Sigmoid colon (tissue), 7 donors: Measurements from ENCODE around the gene NFATC1. TPM values are rescaled to one million over a fixed set of nuclear protein-coding genes. Genes with fewer than 3 reads are reported as not detected.
"Not testable (repeated sequence)": the region's sequence is repeated elsewhere in the genome, so short reads cannot be mapped to it uniquely, and the experiment has no call there.

ENCODE experiments used
- DNase-seq: peaks from one replicate; pipeline ENCODE4 v3.0.0-alpha.2; 2019
- H3K27ac ChIP-seq, 4 donors: fragments of 200-600 bp; sonication (generic); one replicate each; pipeline ENCODE4 v1.5.1; 2016 to 2019; ENCODE audit warnings: mild to moderate bottlenecking in 1 of 4
- H3K27me3 ChIP-seq, 3 donors: fragments of 200-600 bp; sonication (generic); one replicate each; pipeline ENCODE4 v1.5.1; 2019; ENCODE audit warnings: mild to moderate bottlenecking in 1 of 3
- H3K36me3 ChIP-seq, 4 donors: fragments of 200-600 bp; sonication (generic); one replicate each; pipeline ENCODE4 v1.5.1; 2016 to 2019
- H3K4me1 ChIP-seq, 4 donors: fragments of 200-600 bp; sonication (generic); one replicate each; pipeline ENCODE4 v1.5.1; 2017 to 2019
- H3K4me3 ChIP-seq, 4 donors: fragments of 200-600 bp; sonication (generic); one replicate each; pipeline ENCODE4 v1.5.1; 2017 to 2019; ENCODE audit warnings: mild to moderate bottlenecking in 2 of 4, moderate library complexity in 1 of 4
- H3K9me3 ChIP-seq, 4 donors: fragments of 200-600 bp in 3 of 4; sonication (generic) in 3 of 4; one replicate each; pipeline versions ENCODE4 v1.5.1 to v1.6.1; 2013 to 2019
- EP300 ChIP-seq, 4 donors: sonication (generic); formaldehyde crosslinking; IDR thresholded peaks; one replicate each; pipeline ENCODE4 v1.6.1; 2017; ENCODE audit warnings: antibody characterized with exemption in 4 of 4
- POLR2A ChIP-seq, 2 donors: fragments of 450-650 bp; IDR thresholded peaks; one replicate each; pipeline ENCODE4 v1.6.1; 2016; ENCODE audit warnings: antibody characterized with exemption in 2 of 2, mild to moderate bottlenecking in 2 of 2, moderate library complexity in 2 of 2
- POLR2AphosphoS5 ChIP-seq, 4 donors: sonication (generic); formaldehyde crosslinking; IDR thresholded peaks; one replicate each; pipeline ENCODE4 v1.6.1; 2017; ENCODE audit warnings: antibody characterized with exemption in 4 of 4
- WGBS, 2 donors: extraction: QIAGEN DNeasy Blood & Tissue Kit; methylation state at CpG; one replicate each; pipeline ENCODE4 v1.1.7; 2013; 5-methylcytosine and 5-hydroxymethylcytosine counted together
- intact Hi-C: fragments of 100-400 bp; cut with DNase I; formaldehyde crosslinking; loops from one replicate; pipeline ENCODE4 v1.15.1; 2023
- polyA plus RNA-seq, 3 donors: library from polyadenylated mRNA; stranded (reverse); fragments of 200-250 nt; gene quantifications; one replicate each; pipeline ENCODE4 v1.2.3, GENCODE V29; 2013
- total RNA-seq, 4 donors: library from RNA; depleted of rRNA; stranded (reverse); fragments of >200 nt; gene quantifications; one replicate each; pipeline ENCODE4 v1.1.0, GENCODE V29; 2016
- TF ChIP-seq, protein P1 (sequence below), 4 experiments: fragments of 450-650 bp in 3 of 4; fragments of 200-600 bp in 1 of 4; IDR thresholded peaks; one replicate each; pipeline ENCODE4 v1.5.1; 2016 to 2019; ENCODE audit warnings: antibody characterized with exemption in 4 of 4, mild to moderate bottlenecking in 3 of 4, moderate library complexity in 2 of 4
- donor health status: healthy with polysubstance abuse.
- donor health status: Bipolar disorder and iron deficiency.
- donor health status: healthy.

The NFATC1 gene
- total and polyA plus RNA-seq, 7 donors, result 1.6 to 13.8 (median 10.7) TPM

DNA sequence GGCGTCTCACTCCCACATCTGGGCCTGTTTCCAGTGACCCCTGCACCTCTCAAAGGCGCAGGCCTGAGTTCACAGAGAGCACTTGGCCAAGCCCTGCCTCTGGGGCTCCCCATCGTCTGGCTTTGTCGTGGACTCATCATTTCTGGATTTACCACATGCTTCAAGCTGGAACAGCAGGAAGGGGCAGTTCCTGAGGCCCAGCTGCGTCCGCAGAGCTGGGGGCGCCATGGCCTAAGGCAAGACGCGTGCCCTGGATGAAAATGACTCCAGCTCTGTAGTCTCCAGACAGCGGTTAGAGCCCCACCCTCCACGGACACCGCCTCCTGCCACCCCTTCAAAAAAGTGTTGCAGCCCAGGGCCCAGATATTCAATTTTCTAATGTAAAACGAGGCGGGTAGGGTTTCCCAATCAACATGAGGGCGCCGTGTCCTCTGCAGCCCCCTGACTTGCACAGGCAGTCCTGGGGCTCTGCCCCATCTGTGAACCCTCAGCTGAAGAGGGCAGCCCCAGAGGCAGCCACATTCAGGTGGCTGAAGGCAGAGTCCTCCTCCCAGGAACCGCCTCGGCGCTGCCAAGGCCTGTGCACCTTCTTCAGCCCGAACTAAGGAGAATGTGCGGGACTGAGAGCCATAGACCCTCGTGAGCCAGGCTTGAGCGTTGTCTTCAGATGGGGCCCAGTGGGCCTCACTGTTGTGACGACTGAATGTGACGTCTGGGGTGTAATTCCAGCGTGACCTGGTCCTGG lies 85.5 kb downstream of the NFATC1 start:
- Histone ChIP-seq H3K27me3 (no peaks in the 10 kb centered on the region), H3K27ac (no peak overlapping the region), H3K4me3 (no peak overlapping the region), H3K4me1 (peaks cover 0 to 24% (median 21%) of the 10 kb centered on the region in 4 donors), H3K9me3 (no peaks in the 10 kb centered on the region), H3K36me3 (peaks cover 0 to 16% (median 0%) of the 10 kb centered on the region in 4 donors)
- intact Hi-C loops, result no loop called here
- TF ChIP-seq POLR2A (IDR thresholded peaks at IDR 0.05) (no peak), EP300 (IDR thresholded peaks at IDR 0.05) (no peak), POLR2AphosphoS5 (IDR thresholded peaks at IDR 0.05) (no peak)
- TF ChIP-seq, protein P1, sequence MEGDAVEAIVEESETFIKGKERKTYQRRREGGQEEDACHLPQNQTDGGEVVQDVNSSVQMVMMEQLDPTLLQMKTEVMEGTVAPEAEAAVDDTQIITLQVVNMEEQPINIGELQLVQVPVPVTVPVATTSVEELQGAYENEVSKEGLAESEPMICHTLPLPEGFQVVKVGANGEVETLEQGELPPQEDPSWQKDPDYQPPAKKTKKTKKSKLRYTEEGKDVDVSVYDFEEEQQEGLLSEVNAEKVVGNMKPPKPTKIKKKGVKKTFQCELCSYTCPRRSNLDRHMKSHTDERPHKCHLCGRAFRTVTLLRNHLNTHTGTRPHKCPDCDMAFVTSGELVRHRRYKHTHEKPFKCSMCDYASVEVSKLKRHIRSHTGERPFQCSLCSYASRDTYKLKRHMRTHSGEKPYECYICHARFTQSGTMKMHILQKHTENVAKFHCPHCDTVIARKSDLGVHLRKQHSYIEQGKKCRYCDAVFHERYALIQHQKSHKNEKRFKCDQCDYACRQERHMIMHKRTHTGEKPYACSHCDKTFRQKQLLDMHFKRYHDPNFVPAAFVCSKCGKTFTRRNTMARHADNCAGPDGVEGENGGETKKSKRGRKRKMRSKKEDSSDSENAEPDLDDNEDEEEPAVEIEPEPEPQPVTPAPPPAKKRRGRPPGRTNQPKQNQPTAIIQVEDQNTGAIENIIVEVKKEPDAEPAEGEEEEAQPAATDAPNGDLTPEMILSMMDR (IDR thresholded peaks at IDR 0.05), result no peak
- 90% methylated on average over 26 of the region's 26 CpGs for WGBS, 2 donors
- DNase-seq, result peak; percentile 56

DNA sequence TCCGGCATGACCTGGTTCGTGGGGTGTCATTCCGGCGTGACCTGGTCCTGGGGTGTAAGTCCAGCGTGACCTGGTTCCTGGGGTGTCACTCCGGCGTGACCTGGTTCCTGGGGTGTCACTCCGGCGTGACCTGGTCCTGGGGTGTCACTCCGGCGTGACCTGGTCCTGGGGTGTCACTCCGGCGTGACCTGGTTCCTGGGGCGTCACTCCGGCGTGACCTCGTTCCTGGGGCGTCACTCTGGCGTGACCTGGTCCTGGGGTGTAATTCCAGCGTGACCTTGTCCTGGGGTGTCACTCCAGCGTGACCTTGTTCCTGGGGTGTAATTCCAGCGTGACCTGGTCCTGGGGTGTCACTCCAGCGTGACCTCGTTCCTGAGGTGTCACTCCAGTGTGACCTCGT lies 87.7 kb downstream of the NFATC1 start:
- H3K4me1 ChIP-seq, result peaks cover 0 to 27% (median 25%) of the 10 kb centered on the region in 4 donors
- H3K9me3 ChIP-seq, H3K4me3 ChIP-seq, H3K27ac ChIP-seq, H3K27me3 ChIP-seq: not testable (repeated sequence)
- 90 to 94% methylated on average over 25 of the region's 25 CpGs for WGBS, 2 donors
- H3K36me3 ChIP-seq, result peaks cover 9 to 30% (median 14%) of the 10 kb centered on the region in 4 donors
- intact Hi-C loops, result loop anchor here (2.0 kb wide), 1 partner anchor 65 kb away; no protein-coding TSS in a partner anchor
- peak; percentile 35 for DNase-seq

DNA sequence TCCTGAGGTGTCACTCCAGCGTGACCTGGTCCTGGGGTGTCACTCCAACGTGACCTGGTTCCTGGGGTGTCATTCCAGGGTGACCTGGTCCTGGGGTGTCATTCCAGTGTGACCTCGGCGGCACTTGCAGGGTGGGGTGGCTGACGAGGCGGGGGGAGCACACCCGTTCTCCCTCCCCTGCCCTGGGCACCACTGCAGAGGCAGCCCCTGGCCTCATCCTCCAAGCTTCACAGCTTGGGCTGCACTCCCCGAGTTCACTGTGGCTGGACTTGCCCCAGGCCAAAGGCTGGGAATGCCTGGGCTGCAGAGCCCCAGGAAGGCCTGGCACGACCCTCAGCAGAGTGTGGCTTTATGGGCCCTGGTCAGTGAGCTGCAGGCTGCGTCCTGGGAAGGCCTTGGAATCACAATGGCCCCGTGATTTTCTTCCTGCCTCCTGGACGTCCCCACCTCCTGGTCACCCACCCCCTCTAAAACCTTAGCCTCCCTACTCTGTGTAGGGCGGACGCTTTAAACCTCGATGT lies 88.3 kb downstream of the NFATC1 start:
- intact Hi-C loops, result loop anchor here (2.0 kb wide), 1 partner anchor 65 kb away; no protein-coding TSS in a partner anchor
- no peak for TF ChIP-seq EP300 (IDR thresholded peaks at IDR 0.05)
- peak; percentile 56 for DNase-seq
- 81 to 88% methylated on average over 15 of the region's 15 CpGs for WGBS, 2 donors
- no peaks in the 10 kb centered on the region for H3K9me3 ChIP-seq
- H3K4me1 ChIP-seq, result peaks cover 0 to 27% (median 25%) of the 10 kb centered on the region in 4 donors
- no peak overlapping the region for H3K4me3 ChIP-seq
- peak overlapping the region in 1 of 4 donors; percentile 71 for H3K27ac ChIP-seq
- peaks cover 9 to 31% (median 14%) of the 10 kb centered on the region in 4 donors for H3K36me3 ChIP-seq
- H3K27me3 ChIP-seq, result no peaks in the 10 kb centered on the region

DNA sequence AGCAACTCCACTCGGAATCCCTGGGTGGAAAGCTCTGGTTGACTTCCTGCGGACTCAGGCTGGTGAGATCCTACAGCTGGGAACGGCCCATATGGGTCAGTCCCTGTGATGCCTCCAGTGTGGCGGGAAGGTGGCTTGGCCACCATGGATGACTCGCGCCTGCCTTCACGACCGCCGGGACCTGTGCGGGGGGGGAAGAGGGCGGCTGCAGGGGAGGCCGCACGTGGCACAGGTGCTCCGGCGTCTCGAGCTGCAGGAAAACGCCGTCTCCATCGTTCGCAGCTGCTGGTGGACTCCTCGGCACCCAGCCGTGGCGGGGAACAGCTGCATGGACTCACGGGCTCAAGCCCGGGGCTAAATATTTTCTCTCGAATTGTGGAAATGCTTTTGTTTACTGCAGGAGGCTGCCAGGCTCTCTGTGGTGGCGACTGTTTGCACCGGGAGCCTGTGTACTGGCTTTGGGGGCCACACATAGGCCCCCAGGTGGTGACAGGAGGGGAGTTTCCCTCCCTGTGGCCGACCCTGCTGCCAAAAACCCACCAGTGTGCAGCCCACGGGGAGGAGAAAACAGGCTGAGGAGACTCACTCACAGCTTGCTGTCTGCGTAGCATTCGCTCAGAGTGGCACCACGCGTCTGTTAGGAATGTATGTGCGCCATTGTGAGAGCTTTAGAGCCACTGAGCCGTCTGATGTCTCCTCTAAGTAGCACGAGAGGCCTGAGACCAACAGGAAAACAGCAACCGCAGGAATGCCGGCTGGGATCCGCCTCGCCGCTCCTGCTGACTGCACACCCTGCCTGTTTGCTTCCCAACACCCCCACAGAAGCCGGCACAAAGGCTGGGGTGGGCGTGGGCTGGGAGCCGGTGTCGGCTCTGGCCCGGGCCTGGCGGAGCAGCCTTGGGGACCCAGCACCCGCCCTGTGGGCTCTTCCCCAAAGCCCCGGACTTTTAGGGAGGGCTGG lies 89.2 kb downstream of the NFATC1 start:
- intact Hi-C loops, result no loop called here
- WGBS, 2 donors, result 66 to 72% methylated on average over 50 of the region's 50 CpGs
- peak; percentile 71 for DNase-seq
- peaks cover 0 to 27% (median 25%) of the 10 kb centered on the region in 4 donors for H3K4me1 ChIP-seq
- peaks cover 9 to 25% (median 14%) of the 10 kb centered on the region in 4 donors for H3K36me3 ChIP-seq
- H3K27me3 ChIP-seq, result no peaks in the 10 kb centered on the region
- H3K4me3 ChIP-seq, result peak overlapping the region in 3 of 4 donors; percentile 5 to 20 (median 8)
- no peaks in the 10 kb centered on the region for H3K9me3 ChIP-seq
- H3K27ac ChIP-seq, result peak overlapping the region in 3 of 4 donors; percentile 71 to 74 (median 73)
- TF ChIP-seq POLR2A (IDR thresholded peaks at IDR 0.05), result no peak
- no peak for TF ChIP-seq EP300 (IDR thresholded peaks at IDR 0.05)
- TF ChIP-seq, protein P1 (IDR thresholded peaks at IDR 0.05), result no peak
- TF ChIP-seq POLR2AphosphoS5 (IDR thresholded peaks at IDR 0.05), result no peak

DNA sequence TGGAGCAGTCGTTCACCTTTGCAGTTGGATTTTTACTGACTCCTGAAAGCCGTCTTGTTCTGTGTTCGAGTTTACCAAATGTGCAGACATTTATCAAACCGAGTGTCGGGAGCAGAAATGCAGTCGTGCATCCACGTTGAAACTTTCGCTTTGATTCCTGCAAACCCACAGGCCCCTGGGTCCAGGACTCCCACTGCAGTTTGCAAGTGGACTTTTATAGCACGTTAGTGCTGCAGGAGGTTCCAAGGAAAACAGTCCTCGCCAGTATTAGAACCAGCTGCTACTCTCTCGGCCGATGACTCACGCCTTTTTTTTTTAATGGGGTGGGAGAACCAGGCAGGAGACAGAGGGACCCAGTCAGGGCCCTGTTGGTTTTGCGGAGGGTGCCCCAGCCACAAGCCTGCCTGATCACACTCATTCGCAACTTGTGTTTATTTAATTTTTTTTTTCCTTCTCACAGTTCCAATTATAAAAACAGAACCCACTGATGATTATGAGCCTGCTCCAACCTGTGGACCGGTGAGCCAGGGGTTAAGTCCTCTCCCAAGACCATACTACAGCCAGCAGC lies 90.1 kb downstream of the NFATC1 start:
- peak overlapping the region in 3 of 4 donors; percentile 5 to 20 (median 8) for H3K4me3 ChIP-seq
- WGBS, 2 donors, result 61 to 72% methylated on average over 16 of the region's 16 CpGs
- intact Hi-C loops, result no loop called here
- H3K36me3 ChIP-seq, result peaks cover 9 to 25% (median 14%) of the 10 kb centered on the region in 4 donors
- TF ChIP-seq POLR2AphosphoS5 (IDR thresholded peaks at IDR 0.05) (peak in 2 of 4 donors; percentile 7 to 16), POLR2A (IDR thresholded peaks at IDR 0.05) (no peak)
- TF ChIP-seq, protein P1 (IDR thresholded peaks at IDR 0.05), result no peak
- H3K9me3 ChIP-seq, result no peaks in the 10 kb centered on the region
- DNase-seq, result peak; percentile 67
- no peaks in the 10 kb centered on the region for H3K27me3 ChIP-seq
- H3K27ac ChIP-seq, result peak overlapping the region in 3 of 4 donors; percentile 71 to 74 (median 73)
- peaks cover 0 to 27% (median 25%) of the 10 kb centered on the region in 4 donors for H3K4me1 ChIP-seq
